Thymus (tissue), 14 donors: ENCODE measurements around the gene GPX8. TPM values are rescaled to one million over a fixed set of nuclear protein-coding genes. Genes with fewer than 3 reads are reported as not detected.
A peak's percentile ranks its signal among the peaks of the same experiment; 100 is the strongest.

Experiments used
- DNase-seq, 9 donors: peaks; one replicate each; pipeline ENCODE4 v3.0.0-alpha.2; 2013; ENCODE audit warnings: low spot score in 9 of 9, low read depth in 6 of 9, missing footprints in 1 of 9
- H3K27ac ChIP-seq, 2 donors: one replicate each; pipeline ENCODE4 v1.5.1; 2013; ENCODE audit warnings: control low read depth in 1 of 2, low read depth in 1 of 2, low read length in 1 of 2, mild to moderate bottlenecking in 1 of 2, moderate library complexity in 1 of 2
- H3K27me3 ChIP-seq, 2 donors: one replicate each; pipeline ENCODE4 v1.5.1; 2013; ENCODE audit warnings: low read length in 1 of 2; ENCODE audit not compliant: control insufficient read depth in 2 of 2, insufficient read depth in 1 of 2
- H3K36me3 ChIP-seq, 2 donors: one replicate each; pipeline ENCODE4 v1.5.1; 2013; ENCODE audit warnings: low read length in 1 of 2, mild to moderate bottlenecking in 1 of 2, moderate library complexity in 1 of 2; ENCODE audit not compliant: control insufficient read depth in 2 of 2, insufficient read depth in 2 of 2
- H3K4me1 ChIP-seq, 2 donors: one replicate each; pipeline ENCODE4 v1.5.1; 2013; ENCODE audit warnings: low read length in 2 of 2; ENCODE audit not compliant: control insufficient read depth in 2 of 2, insufficient read depth in 2 of 2
- H3K4me3 ChIP-seq, 2 donors: one replicate each; pipeline ENCODE4 v1.5.1; 2013; ENCODE audit warnings: low read length in 2 of 2, control low read depth in 1 of 2, mild to moderate bottlenecking in 1 of 2
- H3K9me3 ChIP-seq, 2 donors: one replicate each; pipeline ENCODE4 v1.5.1; 2013; ENCODE audit warnings: low read length in 1 of 2, mild to moderate bottlenecking in 1 of 2; ENCODE audit not compliant: control insufficient read depth in 2 of 2, insufficient read depth in 1 of 2
- WGBS: extraction: QIAGEN DNeasy Blood & Tissue Kit; methylation state at CpG from one replicate; pipeline ENCODE4 v1.1.7; 2013; 5-methylcytosine and 5-hydroxymethylcytosine counted together
- long read RNA-seq, 10 donors: transcript quantifications; one replicate each; lab custom pipeline, GENCODE V29; 2026
- polyA plus RNA-seq: library from polyadenylated mRNA; stranded (reverse); fragments of 200-250 nt; gene quantifications from one replicate; pipeline ENCODE4 v1.2.3, GENCODE V29; 2013
- total RNA-seq: library from RNA; stranded (reverse); fragments of 120-200 nt; gene quantifications from one replicate; pipeline ENCODE4 v1.2.4, GENCODE V29; 2013
- donor health status: healthy.

The GPX8 gene, protein sequence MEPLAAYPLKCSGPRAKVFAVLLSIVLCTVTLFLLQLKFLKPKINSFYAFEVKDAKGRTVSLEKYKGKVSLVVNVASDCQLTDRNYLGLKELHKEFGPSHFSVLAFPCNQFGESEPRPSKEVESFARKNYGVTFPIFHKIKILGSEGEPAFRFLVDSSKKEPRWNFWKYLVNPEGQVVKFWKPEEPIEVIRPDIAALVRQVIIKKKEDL
- total RNA-seq = 5.1 TPM
- 4.1 TPM for polyA plus RNA-seq
- long read RNA-seq, donor 1 = 0 reads
- long read RNA-seq, donor 2 = 0 reads
- long read RNA-seq, donor 3, partial matches to known transcripts = 0 of 1 reads
- long read RNA-seq, donor 3, other reads (novel, unspliced or antisense) = 0 of 1 reads
- long read RNA-seq, donor 4, partial matches to known transcripts = 0 of 1 reads
- long read RNA-seq, donor 4, other reads (novel, unspliced or antisense) = 0 of 1 reads
- long read RNA-seq, donor 5, transcript GPX8-203 (3 exons, 1,411 nt) = major isoform, 10 of 13 reads
- long read RNA-seq, donor 5, partial matches to known transcripts = 0 of 13 reads
- long read RNA-seq, donor 5, other reads (novel, unspliced or antisense) = 0 of 13 reads
- long read RNA-seq, donor 6, partial matches to known transcripts = 0 of 4 reads
- long read RNA-seq, donor 6, other reads (novel, unspliced or antisense) = 0 of 4 reads
- long read RNA-seq, donor 7, partial matches to known transcripts = 0 of 3 reads
- long read RNA-seq, donor 7, other reads (novel, unspliced or antisense) = 0 of 3 reads
- long read RNA-seq, donor 8 = 0 reads
- long read RNA-seq, donor 9 = 0 reads
- long read RNA-seq, donor 10, partial matches to known transcripts = 0 of 1 reads
- long read RNA-seq, donor 10, other reads (novel, unspliced or antisense) = 0 of 1 reads

DNA sequence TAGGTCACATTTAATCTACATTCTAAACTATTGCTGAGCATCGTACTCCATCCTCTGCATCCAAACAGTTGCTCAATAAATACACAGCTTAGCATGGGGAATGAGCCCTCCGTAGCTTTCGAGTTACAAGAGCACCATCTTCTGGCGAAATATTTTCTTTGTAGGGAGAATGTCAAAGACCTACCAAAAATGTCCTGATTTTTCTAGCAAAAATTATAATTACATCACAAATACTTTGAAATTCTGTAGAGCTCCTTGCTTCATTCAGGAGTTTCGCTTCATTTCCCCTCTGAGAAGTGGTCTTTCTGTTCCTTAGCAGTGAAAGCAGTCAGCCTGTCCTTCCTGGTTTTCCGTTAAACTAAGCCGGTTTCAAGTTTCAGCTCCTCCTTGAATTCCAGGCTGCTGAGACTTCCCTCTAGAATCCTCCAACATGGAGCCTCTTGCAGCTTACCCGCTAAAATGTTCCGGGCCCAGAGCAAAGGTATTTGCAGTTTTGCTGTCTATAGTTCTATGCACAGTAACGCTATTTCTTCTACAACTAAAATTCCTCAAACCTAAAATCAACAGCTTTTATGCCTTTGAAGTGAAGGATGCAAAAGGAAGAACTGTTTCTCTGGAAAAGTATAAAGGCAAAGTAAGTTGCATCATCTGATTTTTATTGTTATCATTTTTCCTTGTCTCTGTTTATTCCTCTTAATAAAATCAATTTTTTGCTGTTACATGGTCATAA lies at the start of gene GPX8:
Gene GPX8 (plus strand): TSS at position 409 of the 730 bp plus-strand sequence. CDS start 22 bp downstream, at position 431.
- Histone ChIP-seq H3K9me3 (no peaks in the 10 kb centered on the region), H3K36me3 (no peaks in the 10 kb centered on the region), H3K4me3 (peak within 1 kb of the TSS in 1 of 2 donors; percentile 7), H3K4me1 (no peaks in the 10 kb centered on the region), H3K27me3 (peaks cover 2 to 21% of the 10 kb centered on the region in 2 donors), H3K27ac (peak within 1 kb of the TSS in 1 of 2 donors; percentile 32)
- peak in 4 of 9 donors; percentile 24 to 65 (median 36) for DNase-seq
- 24% methylated on average over 10 of the region's 10 CpGs for WGBS

DNA sequence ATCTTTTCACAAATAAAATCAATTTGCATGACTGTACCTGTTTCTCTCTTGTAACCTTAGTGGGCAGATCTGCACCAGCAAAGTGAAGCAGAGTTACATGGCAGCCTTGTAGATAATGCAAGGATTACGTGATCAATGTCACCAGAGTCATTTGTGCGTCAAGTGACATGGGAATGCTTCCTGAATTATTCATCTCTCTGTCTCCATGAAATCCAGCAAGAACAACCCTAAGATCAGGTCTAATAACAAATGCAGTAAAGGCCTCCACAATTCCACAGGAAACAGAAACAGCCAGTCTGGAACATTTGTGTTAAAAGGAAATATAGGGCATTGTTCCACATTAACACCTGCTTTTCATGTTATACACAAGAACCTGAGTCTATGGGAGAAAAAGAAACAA lies 49.8 kb upstream of the GPX8 start:
- Histone ChIP-seq H3K27me3 (peaks cover 2 to 10% of the 10 kb centered on the region in 2 donors), H3K9me3 (no peaks in the 10 kb centered on the region), H3K27ac (no peak overlapping the region), H3K36me3 (no peaks in the 10 kb centered on the region), H3K4me1 (peaks cover 0 to under 1% of the 10 kb centered on the region in 2 donors), H3K4me3 (no peak overlapping the region)
- 97% methylated on average over 2 of the region's 2 CpGs for WGBS
- no peak for DNase-seq

DNA sequence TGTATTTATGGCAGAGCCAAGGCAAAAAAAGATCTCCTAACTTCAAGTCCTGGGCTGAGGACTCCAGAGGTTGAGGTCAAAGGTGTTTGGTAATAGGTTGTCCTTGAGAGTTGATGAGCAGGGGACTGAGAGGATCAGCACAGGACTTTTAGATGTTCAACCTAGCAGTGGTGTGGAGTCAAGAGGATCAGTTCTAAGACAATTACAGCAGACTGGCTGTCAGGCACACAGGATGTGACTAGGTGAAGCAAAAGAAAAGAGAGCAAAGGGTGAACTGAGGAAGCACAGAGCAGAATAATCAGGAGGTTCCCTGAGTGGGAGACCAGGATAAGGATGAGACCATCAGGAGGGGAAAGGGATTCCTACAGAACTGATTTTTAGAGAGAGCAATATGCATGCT lies 46.6 kb upstream of the GPX8 start:
- no peak overlapping the region for H3K27ac ChIP-seq
- no peaks in the 10 kb centered on the region for H3K9me3 ChIP-seq
- DNase-seq = no peak
- H3K4me3 ChIP-seq = no peak overlapping the region
- H3K4me1 ChIP-seq = no peaks in the 10 kb centered on the region
- peaks cover 0 to 7% of the 10 kb centered on the region in 2 donors for H3K27me3 ChIP-seq
- no peaks in the 10 kb centered on the region for H3K36me3 ChIP-seq

DNA sequence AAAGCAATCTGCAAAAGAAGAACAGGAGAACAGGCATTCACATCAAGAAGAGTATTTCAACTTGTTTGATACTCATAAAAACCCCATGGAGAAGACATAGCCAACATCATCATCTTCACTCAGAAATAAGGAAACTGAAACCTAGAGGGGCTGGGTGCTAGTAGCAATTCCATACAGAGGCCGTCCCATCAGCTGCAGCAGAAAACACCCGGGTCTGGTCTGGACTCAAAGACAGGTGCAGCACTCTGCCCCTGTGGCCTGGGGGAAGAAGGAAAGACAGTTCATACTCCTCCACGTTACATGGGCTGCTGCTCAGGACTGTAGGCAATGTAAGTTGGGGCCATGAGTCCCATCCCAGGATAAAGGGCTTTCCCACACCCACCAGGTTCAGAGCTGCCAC lies 45.9 kb upstream of the GPX8 start:
- Histone ChIP-seq H3K27me3 (peaks cover 0 to 5% of the 10 kb centered on the region in 2 donors), H3K4me1 (no peaks in the 10 kb centered on the region), H3K36me3 (no peaks in the 10 kb centered on the region), H3K4me3 (no peak overlapping the region), H3K27ac (no peak overlapping the region), H3K9me3 (no peaks in the 10 kb centered on the region)
- WGBS = 82% methylated on average over 3 of the region's 3 CpGs
- no peak for DNase-seq

DNA sequence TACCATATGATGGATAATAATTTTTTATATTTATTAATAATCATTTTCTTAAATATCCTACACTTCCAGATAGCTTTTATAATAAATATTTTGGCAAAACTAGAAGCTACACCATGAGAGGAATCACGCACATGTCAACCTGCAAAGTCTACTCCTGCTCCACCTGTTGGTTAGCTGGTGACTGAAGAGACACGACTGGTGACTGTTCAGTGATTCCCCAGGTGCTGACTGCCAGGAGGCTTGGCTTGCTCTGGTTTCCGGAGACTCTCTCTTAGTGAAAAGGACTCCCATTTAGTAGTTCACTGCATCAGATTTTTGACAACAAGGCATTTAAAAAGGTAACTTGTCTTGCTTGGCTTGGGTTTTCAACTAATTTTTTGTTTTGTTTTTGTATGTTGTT lies 36.6 kb upstream of the GPX8 start:
- H3K36me3 ChIP-seq = no peaks in the 10 kb centered on the region
- H3K4me3 ChIP-seq = no peak overlapping the region
- DNase-seq = no peak
- no peaks in the 10 kb centered on the region for H3K27me3 ChIP-seq
- no peak overlapping the region for H3K27ac ChIP-seq
- 91% methylated on average over 3 of the region's 3 CpGs for WGBS
- H3K9me3 ChIP-seq = no peaks in the 10 kb centered on the region
- no peaks in the 10 kb centered on the region for H3K4me1 ChIP-seq

DNA sequence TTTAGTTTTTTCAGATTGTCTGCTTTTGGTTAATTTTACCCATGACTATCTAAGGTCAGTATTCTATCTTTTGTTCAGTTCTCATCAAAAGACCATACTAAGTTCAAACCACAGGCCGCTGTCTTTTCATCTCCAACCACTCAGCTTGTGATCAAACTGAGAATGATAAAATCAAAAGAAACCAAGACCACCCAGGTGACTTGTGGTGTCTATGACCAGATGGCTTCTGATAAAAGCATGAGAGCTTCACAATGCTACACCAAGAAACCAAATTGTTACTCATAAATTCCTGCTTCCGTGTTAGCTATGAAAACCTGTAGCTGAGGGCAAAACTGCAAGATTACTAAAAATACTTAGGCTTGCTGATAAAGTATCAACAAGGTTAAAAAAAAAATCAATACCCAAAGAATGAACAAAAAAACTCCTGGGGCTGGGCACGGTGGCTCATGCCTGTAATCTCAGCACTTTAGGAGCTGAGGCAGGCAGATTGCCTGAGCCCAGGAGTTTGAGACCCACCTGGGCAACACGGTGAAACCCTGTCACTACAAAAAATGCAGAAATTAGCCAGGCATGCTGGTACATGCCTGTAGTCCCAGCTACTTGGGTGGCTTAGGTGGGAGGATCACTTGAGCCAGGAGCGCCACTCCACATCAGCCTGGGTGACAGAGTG lies 25.8 kb upstream of the GPX8 start:
- H3K4me3 ChIP-seq = no peak overlapping the region
- H3K27ac ChIP-seq = no peak overlapping the region
- H3K4me1 ChIP-seq = peaks cover 0 to 5% of the 10 kb centered on the region in 2 donors
- WGBS = 40% methylated on average over 5 of the region's 5 CpGs
- H3K27me3 ChIP-seq = no peaks in the 10 kb centered on the region
- no peaks in the 10 kb centered on the region for H3K36me3 ChIP-seq
- H3K9me3 ChIP-seq = no peaks in the 10 kb centered on the region
- DNase-seq = peak in 2 of 9 donors; percentile 1 to 30

DNA sequence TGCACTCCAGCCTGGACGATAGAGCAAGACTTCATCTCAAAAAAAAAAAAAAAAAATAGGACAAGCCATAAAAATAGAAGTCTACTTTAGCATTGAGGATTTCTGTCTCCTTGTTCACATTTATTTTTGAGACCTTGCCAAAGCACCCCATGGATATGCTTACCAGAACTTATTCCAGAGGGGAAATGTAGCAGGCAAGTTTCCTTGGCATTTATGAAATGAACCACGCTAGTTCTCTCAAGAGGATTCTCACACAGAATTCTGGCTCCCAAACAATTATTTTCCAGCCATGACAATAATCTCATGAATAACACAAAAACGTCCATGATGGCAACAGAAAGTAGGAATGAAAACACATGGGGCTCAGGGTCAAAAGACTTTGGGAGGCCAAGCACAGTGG lies 23.4 kb upstream of the GPX8 start:
- no peak overlapping the region for H3K4me3 ChIP-seq
- peaks cover 0 to 5% of the 10 kb centered on the region in 2 donors for H3K4me1 ChIP-seq
- H3K9me3 ChIP-seq = no peaks in the 10 kb centered on the region
- H3K27ac ChIP-seq = no peak overlapping the region
- H3K36me3 ChIP-seq = no peaks in the 10 kb centered on the region
- no peak for DNase-seq
- no peaks in the 10 kb centered on the region for H3K27me3 ChIP-seq
- WGBS = 89% methylated on average over 3 of the region's 3 CpGs

DNA sequence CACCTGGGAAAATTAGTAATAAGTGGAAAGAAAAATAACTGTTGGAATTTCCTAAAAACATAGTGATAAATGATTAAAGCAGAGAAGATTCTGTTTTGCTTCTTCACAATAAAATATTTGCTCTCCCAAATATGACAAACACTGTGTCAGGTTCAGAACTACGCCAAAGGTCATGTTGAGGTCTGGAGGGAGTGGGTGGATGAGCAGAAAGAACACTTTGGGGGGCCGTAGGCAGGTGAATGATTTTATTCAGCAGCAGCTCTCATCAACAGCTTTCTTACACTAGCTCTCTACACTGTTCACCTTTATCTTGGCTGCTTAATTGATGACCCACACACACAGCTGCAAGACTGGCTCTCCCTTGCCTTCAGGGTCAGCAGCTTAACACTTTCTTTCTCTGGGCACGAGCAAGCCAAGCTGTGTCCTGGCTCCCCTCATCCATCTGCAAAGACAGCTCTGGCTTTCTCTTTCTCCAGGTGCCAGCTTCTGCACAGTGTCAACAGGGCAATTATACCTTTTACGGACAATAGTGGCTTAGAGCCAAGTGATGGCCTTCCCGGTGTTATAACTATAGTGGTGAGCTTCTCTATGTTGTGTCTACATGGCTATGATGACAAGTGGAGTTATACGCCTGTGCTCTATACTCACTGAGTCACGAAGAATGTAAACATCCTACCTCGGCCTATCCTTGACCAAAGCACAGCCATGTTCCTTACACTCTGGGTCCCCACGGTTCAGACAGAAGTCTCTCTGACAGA lies 18.9 kb upstream of the GPX8 start:
- DNase-seq = no peak

More for the DNA sequence above, 18.9 kb upstream of the GPX8 start:
- Histone ChIP-seq H3K9me3 (no peaks in the 10 kb centered on the region), H3K27me3 (peaks cover 0 to 4% of the 10 kb centered on the region in 2 donors), H3K27ac (no peak overlapping the region), H3K4me3 (no peak overlapping the region), H3K4me1 (no peaks in the 10 kb centered on the region), H3K36me3 (no peaks in the 10 kb centered on the region)
- WGBS = 96% methylated on average over 9 of the region's 9 CpGs
